Retinal pigment epithelial cell (primary cell): ENCODE data around the gene GRB7.

Experiments used
- DNase-seq: peaks from one replicate; pipeline ENCODE4 v3.0.0-alpha.2; 2010; ENCODE audit warnings: low read depth
- H3K4me3 ChIP-seq: 2 replicates; pipeline ENCODE4 v1.5.1; 2011; ENCODE audit warnings: mild to moderate bottlenecking, low read length, control low read depth, moderate library complexity
- TF ChIP-seq, protein P1 (sequence below): conservative IDR thresholded peaks from 2 replicates; pipeline ENCODE4 v1.5.1; 2011; ENCODE audit warnings: low read depth, low read length, control low read depth, inconsistent platforms

The GRB7 gene

DNA sequence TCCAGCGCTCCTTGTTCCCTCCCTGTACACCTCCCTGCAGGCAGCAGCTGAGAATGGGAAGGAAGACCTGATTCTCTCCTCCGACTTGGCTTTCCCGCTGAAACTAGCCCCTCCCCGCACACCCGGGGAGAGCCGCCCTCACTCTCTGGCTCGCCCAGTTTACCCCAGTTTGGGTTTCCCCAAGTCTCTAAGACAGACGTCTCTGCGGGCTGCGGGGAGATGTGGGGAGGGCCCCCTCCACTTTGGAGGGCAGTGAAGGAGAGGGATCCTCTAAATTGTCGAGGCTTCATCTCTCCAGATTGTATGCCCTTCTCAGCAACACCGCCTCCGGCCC lies 797 bp downstream of the GRB7 start:
- peak overlapping the region; percentile 73 for H3K4me3 ChIP-seq
- TF ChIP-seq, protein P1, sequence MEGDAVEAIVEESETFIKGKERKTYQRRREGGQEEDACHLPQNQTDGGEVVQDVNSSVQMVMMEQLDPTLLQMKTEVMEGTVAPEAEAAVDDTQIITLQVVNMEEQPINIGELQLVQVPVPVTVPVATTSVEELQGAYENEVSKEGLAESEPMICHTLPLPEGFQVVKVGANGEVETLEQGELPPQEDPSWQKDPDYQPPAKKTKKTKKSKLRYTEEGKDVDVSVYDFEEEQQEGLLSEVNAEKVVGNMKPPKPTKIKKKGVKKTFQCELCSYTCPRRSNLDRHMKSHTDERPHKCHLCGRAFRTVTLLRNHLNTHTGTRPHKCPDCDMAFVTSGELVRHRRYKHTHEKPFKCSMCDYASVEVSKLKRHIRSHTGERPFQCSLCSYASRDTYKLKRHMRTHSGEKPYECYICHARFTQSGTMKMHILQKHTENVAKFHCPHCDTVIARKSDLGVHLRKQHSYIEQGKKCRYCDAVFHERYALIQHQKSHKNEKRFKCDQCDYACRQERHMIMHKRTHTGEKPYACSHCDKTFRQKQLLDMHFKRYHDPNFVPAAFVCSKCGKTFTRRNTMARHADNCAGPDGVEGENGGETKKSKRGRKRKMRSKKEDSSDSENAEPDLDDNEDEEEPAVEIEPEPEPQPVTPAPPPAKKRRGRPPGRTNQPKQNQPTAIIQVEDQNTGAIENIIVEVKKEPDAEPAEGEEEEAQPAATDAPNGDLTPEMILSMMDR: no peak
- DNase-seq: no peak

DNA sequence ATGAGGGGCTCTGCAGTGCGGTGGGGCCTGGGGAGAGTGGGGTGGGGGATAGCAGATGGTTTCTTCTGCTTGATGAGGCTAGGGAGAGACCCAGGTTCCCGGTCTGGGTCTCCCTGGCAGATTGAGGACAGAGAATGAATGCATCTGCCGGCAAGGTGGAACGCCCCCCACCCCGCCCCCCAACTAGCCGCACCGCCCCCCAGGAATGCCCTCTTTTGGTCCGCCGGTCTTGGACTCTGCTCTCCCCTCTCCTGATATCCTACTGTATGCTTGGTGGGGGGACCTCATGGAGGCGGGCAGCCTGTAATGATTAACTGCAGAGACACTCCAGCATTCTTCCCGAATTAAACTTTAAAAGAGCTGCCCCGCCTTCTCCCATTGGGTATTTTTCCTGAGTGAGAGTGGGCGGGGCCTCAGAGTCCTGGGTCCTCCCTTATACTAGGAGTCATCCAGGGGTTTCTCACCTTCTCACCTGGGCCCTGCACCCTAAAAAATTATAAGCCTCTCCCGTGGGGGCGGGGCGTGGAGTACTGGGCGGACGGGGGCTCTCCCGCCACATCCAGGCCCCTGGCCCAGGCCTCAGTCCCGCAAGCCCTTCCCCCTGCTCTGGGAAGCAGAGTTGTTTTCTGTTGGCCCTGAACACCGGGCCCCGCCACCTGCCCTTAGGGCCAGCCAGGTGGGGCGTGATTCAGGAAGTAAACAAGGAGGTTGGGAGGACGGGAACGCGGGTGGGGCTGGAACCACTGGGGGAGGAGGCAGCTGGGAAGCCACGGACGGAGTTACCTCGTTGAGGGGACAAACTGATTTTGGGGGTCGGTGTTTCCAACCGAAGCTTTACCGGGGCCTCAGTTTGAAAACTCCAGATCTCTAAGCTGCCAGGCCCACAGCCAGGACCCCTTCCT lies 1.5 kb downstream of the GRB7 start:
- TF ChIP-seq, protein P1: no peak
- DNase-seq: peak; percentile 10
- H3K4me3 ChIP-seq: peak overlapping the region; percentile 73

DNA sequence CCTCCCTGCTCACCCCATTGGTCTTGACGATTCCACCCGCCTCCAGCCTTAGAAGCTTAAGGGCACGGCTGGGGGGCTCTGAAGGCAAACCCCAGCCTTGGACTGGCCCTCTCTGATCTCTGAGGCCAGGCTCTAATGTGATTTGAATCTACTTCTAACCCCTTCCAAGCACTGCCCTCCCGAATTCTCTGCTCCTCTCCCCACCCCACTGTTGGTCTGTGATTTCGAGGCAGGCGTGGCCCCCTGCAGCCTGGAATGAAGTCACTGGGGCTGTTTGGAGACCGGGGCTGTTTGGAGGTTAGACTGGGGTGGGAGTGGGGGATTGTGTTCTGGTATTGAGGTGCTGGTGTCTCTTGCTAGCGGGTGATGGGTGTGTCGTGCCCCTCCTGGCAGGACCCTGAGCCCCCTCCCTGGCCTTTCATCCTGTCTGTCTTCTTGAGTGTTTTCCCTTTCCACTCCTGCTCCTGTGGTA lies 2.2 kb downstream of the GRB7 start:
- H3K4me3 ChIP-seq: peak overlapping the region; percentile 73
- TF ChIP-seq, protein P1: no peak
- no peak for DNase-seq

DNA sequence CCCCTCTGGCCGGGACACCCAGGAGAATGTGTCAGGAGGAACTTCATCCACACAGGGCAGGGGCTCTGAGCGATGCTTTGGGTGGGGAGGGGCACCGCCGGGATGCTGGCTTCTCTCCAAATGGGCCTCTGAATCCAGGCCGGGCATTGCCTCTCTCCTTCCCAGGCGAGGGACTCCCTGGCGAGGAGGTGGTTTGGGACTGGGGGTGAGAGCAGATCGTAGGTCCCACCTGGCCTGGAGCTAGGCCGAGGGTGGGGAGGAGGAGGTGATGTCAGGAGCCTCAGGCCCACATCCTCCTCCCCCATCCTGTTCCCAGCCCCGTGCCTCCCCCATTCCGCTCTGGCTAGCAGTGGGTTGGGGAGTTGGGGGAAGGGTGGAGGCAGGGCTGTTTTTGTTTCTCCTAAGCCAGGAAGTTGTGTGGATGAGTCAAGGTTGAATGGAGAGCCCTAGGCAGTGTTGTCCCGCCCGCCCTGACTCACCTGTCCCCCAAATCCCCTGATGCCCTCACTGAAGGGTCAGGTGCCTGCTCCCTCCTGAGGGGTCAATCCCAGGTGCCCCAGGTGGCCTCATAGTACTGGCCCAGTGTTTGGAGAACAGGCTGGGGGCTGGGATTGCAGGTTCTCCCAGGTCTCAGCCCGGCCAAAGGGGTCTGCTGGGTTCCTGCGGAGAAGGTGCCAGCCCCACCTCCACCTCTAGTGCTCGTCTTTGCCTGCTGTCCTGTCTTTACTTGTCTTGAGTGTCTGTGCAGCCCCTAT lies 2.8 kb downstream of the GRB7 start:
- peak; percentile 34 for DNase-seq
- TF ChIP-seq, protein P1: no peak
- peak overlapping the region; percentile 73 for H3K4me3 ChIP-seq

DNA sequence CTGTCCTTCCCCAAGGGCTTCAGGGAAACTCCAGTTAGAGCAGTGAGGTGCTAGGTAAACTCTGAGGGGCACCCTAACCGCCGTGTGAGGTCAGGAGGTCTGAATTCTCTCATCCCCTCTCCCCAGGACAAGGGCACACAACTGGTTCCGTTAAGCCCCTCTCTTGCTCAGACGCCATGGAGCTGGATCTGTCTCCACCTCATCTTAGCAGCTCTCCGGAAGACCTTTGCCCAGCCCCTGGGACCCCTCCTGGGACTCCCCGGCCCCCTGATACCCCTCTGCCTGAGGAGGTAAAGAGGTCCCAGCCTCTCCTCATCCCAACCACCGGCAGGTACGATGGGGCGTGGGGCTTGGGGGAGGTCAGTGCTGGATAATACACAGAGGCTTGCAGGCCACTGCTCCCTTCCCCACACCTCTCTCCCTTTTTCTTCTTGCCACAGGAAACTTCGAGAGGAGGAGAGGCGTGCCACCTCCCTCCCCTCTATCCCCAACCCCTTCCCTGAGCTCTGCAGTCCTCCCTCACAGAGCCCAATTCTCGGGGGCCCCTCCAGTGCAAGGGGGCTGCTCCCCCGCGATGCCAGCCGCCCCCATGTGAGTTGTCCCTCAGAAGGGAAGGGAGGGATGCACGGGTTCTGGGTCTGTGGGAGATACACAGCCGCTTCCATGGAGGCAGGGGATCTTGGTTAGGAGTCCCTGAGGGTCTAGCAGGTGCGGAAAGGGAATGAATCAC lies 4.6 kb downstream of the GRB7 start:
- TF ChIP-seq, protein P1: no peak
- H3K4me3 ChIP-seq: no peak overlapping the region
- DNase-seq: no peak

DNA sequence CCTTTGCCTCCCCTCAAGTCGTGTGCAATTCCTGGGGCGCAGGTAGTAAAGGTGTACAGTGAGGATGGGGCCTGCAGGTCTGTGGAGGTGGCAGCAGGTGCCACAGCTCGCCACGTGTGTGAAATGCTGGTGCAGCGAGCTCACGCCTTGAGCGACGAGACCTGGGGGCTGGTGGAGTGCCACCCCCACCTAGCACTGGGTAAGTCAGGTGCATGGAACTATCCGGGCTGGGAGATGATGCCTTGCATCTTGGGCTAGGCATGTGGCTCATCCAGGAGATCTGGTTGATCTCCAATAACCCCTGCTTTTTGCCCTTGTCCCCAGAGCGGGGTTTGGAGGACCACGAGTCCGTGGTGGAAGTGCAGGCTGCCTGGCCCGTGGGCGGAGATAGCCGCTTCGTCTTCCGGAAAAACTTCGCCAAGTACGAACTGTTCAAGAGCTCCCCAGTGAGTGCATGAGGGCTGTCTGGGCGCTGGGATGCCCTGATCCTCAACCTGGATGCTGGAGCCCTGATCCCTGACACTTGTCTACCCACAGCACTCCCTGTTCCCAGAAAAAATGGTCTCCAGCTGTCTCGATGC lies 5.2 kb downstream of the GRB7 start:
- no peak for DNase-seq
- TF ChIP-seq, protein P1: no peak
- H3K4me3 ChIP-seq: no peak overlapping the region
